Fibroblast of skin of back (primary cell): ENCODE data around the gene PFDN4.
"Not testable (repeated sequence)": the region's sequence is repeated elsewhere in the genome, so short reads cannot be mapped to it uniquely, and the experiment has no call there.

Source experiments
- DNase-seq: peaks from one replicate; pipeline ENCODE4 v3.0.0-alpha.2; 2013

PFDN4 gene

GRCh38 chr20:54227751-54228150 is 19.9 kb downstream of the PFDN4 start:
- no peak for DNase-seq

GRCh38 chr20:54228841-54229240 is 21.0 kb downstream of the PFDN4 start:
- peak; percentile 77 for DNase-seq

DNA sequence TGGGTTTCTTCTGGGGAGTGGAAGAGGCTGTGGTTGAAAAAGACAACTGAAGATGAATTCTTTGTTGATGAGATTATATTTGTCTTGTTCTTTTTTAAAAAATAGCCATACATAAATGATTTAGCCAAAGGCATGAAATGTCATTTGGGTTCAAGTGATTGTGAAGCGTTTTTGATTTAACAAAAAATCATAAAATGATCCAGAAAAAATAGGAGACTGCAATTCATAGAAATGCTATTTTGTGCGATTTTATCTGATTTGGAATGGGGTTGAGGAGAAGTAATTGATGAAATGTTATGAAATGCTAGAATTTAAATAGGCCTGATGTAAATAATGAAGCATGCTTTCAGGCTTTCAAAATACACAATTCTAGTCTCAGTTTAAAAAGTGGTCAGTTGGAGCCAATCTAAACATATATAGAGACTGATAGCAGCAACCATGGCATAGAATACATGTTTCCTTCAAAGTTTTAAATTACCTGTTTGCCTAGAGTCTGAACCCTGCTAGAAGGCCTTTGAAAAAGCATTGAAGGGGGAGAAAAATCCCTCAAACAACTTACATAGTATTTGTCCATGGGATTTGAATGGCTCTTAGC is 21.8 kb downstream of the PFDN4 start:
- no peak for DNase-seq

DNA sequence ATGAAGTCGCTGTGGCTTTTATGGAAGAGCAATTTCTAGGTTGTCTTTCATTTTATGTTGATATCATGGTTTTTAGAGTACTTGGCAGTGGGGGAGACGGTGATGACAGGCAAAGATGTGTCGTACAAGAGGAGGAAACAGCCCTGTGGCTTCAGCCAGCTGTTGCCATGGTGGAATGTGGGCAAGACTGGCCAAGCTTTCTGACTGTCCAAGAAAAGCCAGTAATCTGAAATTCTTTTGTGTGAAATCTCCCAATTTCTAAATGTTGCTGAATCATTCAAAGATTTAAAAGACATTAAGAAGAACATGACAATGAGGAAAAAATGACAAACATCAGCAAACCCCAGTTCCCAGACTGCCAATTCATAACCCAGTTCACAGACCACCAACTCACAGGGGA is 23.1 kb downstream of the PFDN4 start:
- peak; percentile 42 for DNase-seq

- no peak for DNase-seq
Measured at GRCh38 chr20:54234991-54235390, 27.1 kb downstream of the PFDN4 start.

GRCh38 chr20:54237116-54237943 is 29.4 kb downstream of the PFDN4 start:
- DNase-seq: no peak

DNA sequence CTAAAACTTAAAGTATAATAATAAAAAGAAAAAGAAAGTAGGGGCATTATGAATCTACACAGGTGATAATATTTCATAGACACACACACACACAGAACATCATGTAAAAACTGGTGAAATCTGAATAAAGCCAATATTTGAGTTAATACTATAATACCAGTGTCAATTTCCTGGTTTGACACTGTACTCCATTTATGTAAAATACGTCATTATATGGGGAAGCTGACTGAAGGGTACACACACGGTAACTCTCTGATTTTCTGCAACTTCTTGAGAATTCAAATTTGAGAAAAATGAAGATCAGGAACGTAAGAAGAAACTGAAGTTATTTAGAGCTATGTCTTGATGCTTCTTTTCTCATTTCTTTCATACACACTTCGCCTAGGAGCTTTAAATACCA is 36.2 kb downstream of the PFDN4 start:
- DNase-seq: no peak

- DNase-seq: not testable (repeated sequence)
Measured at GRCh38 chr20:54248705-54249104, 40.8 kb downstream of the PFDN4 start.

- DNase-seq: no peak
Measured at GRCh38 chr20:54250691-54251090, 42.8 kb downstream of the PFDN4 start.

- no peak for DNase-seq
Measured at GRCh38 chr20:54251096-54251495, 43.2 kb downstream of the PFDN4 start.

GRCh38 chr20:54254596-54254995 is 46.7 kb downstream of the PFDN4 start:
- peak; percentile 67 for DNase-seq

GRCh38 chr20:54255157-54255556 is 47.3 kb downstream of the PFDN4 start:
- DNase-seq: peak; percentile 90

DNA sequence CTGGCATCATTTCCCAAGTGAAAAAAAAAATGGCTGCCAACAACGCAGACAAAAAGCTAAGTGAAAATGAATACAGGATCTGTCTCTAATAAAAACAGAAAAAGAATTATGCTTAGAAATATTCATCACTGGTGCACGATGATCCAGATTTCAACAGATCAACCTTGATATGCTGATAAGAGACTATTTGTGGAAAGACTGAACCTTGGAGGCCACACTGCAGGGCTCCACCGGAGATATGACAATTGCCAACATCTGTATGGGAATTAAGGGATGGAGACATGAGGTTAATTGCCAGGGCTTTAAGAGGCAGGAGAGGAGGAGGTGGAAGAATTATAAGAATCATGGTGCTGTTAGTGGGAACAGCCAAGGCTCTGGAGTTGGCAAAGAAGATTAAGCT is 48.3 kb downstream of the PFDN4 start:
- DNase-seq: no peak

DNA sequence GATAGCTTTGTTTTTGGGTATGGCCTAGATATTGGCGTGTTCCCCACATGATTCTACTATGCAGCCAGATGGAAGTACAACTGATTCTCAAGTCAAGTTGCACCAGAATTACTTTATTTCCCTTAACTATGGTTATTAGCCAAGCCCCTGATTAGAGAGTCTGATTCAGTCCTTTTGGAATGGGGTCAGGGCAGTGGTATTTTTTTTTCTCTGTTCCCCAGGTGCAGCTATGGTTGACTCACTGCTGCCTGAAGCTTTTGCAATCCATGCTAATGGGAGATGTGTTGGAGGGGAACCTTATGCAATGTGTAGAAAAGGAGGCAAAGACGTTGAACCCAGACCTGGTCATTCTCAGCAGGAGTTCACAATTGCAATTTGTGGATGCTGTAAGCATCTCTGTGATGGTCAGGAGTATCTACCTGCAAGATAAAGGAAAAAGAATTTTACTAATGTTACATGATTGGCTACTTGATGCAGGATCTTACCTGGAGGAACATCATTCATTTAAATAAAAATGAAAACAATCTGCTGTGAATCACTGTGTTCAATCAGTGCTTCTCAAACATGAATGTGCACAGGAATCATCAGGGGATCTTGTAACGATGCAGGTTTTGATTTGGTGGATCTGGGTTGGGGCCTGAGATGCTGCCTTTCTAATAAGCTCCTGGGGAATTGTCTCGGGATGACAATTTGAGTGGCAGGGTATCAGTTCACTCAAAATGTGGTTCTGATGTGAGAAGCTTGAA is 49.4 kb downstream of the PFDN4 start:
- peak; percentile 79 for DNase-seq

GRCh38 chr20:54260116-54260515 is 52.2 kb downstream of the PFDN4 start:
- no peak for DNase-seq

DNA sequence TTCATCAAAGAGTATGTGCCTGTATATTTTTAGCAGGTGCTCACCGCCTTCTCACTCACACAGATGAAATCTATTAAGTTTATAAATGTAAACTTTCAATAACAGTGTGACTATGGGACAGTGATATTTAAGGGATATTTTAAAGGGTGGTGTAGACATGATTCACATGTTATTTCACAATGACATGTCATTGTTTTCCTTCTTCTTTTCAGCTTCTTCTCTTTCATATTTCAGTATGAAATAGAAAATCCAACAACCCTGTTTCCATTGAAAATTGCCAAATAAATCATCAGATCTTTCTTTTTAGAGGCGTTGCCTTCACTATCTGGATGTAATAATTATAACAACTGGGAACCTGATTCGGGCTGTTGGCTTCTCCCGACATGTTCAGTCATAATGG is 54.8 kb downstream of the PFDN4 start:
- no peak for DNase-seq

DNA sequence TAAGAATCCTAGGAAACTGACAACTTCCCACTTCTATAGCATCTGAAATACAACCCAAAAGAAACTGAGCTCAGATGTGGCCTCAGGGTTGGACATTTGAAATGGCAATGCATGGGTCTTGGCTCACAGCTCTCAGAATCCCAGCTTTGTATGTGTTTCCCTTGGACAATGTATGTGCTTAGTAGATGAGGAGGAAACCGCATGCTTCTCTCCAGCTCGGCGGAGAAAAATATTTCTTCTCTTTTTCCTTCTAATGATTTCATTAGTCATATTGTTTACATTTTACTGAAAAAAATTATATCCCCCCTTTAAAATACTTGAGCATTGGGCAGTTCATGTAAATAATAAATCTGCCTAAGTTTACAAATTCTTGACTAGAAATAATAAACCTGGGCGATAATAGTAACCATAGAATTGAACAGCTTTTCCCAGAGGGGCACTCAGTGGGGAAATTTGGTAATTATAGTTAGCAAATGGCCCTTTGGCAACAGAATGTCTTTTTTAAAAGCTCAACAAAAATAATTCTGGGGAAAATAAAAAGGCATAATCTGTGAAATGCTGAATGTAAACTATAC is 55.3 kb downstream of the PFDN4 start:
- DNase-seq: no peak

- not testable (repeated sequence) for DNase-seq
Measured at GRCh38 chr20:54265791-54266190, 57.9 kb downstream of the PFDN4 start.

- DNase-seq: no peak
Measured at GRCh38 chr20:54266844-54267243, 59.0 kb downstream of the PFDN4 start.

GRCh38 chr20:54267483-54268003 is 59.7 kb downstream of the PFDN4 start:
- DNase-seq: peak; percentile 87

DNA sequence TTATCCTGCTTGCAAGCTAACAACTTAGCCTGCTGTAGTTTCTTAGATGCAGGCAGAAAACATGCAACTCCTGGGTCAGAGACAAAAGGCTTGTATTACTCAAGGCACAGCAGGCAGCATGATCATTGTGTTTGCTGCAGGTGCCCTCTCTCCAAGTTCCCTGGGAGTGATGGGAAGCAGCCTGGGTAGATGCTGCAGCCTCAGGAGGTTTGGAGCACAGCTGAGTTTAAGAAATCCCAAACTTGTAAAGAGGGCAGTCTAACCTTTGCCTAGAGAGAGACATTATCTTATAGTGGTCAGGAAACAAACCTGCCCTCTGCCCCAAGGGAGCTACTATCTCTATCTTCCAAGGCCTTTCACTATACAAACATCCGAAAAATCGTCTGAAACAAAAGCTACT is 61.1 kb downstream of the PFDN4 start:
- DNase-seq: no peak
